GM19395 (cell line): ENCODE measurements around the gene TRMT2B.
"Not testable (repeated sequence)": the region's sequence is repeated elsewhere in the genome, so short reads cannot be mapped to it uniquely, and the experiment has no call there.

Experiments used
- ATAC-seq: cut with Tn5 transposase; IDR thresholded peaks from one replicate; pipeline ENCODE4 v1.9.1; 2021; ENCODE audit warnings: mild to moderate bottlenecking, moderate library complexity; ENCODE audit not compliant: unreplicated experiment

Gene TRMT2B

GRCh38 chrX:101051549-101052302 is at the start of gene TRMT2B:
Gene TRMT2B, minus strand, starts transcription at chrX:101052111. Its CDS starts 9,822 bp downstream, at chrX:101042289.
- ATAC-seq = peak; percentile 94

- peak; percentile 97 for ATAC-seq
Measured at GRCh38 chrX:101097546-101098453, 45.9 kb upstream of the TRMT2B start, which contains the start of gene CENPI. Gene CENPI, plus strand, starts transcription at chrX:101098204. Its CDS starts 2,867 bp downstream, at chrX:101101071.

GRCh38 chrX:101091817-101092216 is 39.9 kb upstream of the TRMT2B start:
- no peak for ATAC-seq

- no peak for ATAC-seq
Measured at GRCh38 chrX:101081231-101081630, 29.3 kb upstream of the TRMT2B start.

GRCh38 chrX:101080326-101081124 is 28.6 kb upstream of the TRMT2B start:
- no peak for ATAC-seq

- no peak for ATAC-seq
Measured at GRCh38 chrX:101079736-101080270, 27.9 kb upstream of the TRMT2B start.

- no peak for ATAC-seq
Measured at GRCh38 chrX:101078716-101079598, 27.0 kb upstream of the TRMT2B start, which contains the start of gene TMEM35A. Gene TMEM35A, plus strand, starts transcription at chrX:101078879. Its CDS starts 124 bp downstream, at chrX:101079003.

- ATAC-seq = no peak
Measured at GRCh38 chrX:101071582-101071981, 19.7 kb upstream of the TRMT2B start.

- ATAC-seq = no peak
Measured at GRCh38 chrX:101062176-101062575, 10.3 kb upstream of the TRMT2B start.

- peak; percentile 95 for ATAC-seq
Measured at GRCh38 chrX:101057093-101057714, 5.3 kb upstream of the TRMT2B start.

GRCh38 chrX:101056551-101056950 is 4.6 kb upstream of the TRMT2B start:
- ATAC-seq = not testable (repeated sequence)

GRCh38 chrX:101051153-101051548 is 760 bp downstream of the TRMT2B start:
- peak; percentile 17 for ATAC-seq

GRCh38 chrX:101040197-101040596 is 11.7 kb downstream of the TRMT2B start:
- ATAC-seq = no peak

- no peak for ATAC-seq
Measured at GRCh38 chrX:101037231-101037630, 14.7 kb downstream of the TRMT2B start.

GRCh38 chrX:101029665-101030064 is 22.2 kb downstream of the TRMT2B start:
- ATAC-seq = no peak

- ATAC-seq = no peak
Measured at GRCh38 chrX:101028562-101028961, 23.3 kb downstream of the TRMT2B start.

GRCh38 chrX:101025126-101025525 is 26.8 kb downstream of the TRMT2B start:
- no peak for ATAC-seq

GRCh38 chrX:101022020-101022419 is 29.9 kb downstream of the TRMT2B start:
- no peak for ATAC-seq

- not testable (repeated sequence) for ATAC-seq
Measured at GRCh38 chrX:101012031-101012430, 39.9 kb downstream of the TRMT2B start.
